ENCODE measurements around the gene HSH2D. TPM values are rescaled to one million over a fixed set of nuclear protein-coding genes. Genes with fewer than 3 reads are reported as not detected.

HSH2D gene
- polyA plus RNA-seq, 1 of the 3 experiments (the other 2 are of a cell fraction): not detected

- peaks cover 58% of the 10 kb centered on the region for H3F3A ChIP-seq (replicated peaks; ENCODE audit: insufficient read depth)
- no peak overlapping the region for H2AFZ ChIP-seq (ENCODE audit: low read depth)
- no peaks in the 10 kb centered on the region for H3K9me3 ChIP-seq
- peaks cover 41% of the 10 kb centered on the region; the same call in 1 of the 2 replicates for H3K79me2 ChIP-seq (ENCODE audit: insufficient read depth)
- no peak overlapping the region for H3K4me2 ChIP-seq
- no peak for DNase-seq
- no peaks in the 10 kb centered on the region for H3K4me1 ChIP-seq (ENCODE audit: control insufficient read depth in 1 of 2, insufficient read depth in 2 of 2, low read depth in 1 of 2, low read length in 1 of 2)
- no peaks in the 10 kb centered on the region for H3K9me2 ChIP-seq
- H3K36me3 ChIP-seq (replicated peaks in 1 of 2; ENCODE audit: control insufficient read depth in 1 of 2, insufficient read depth in 2 of 2, low read length in 1 of 2): peaks cover 43 to 97% of the 10 kb centered on the region in 2 experiments
- no peaks in the 10 kb centered on the region for H3K27me3 ChIP-seq (ENCODE audit: insufficient read depth)
- H3K4me3 ChIP-seq (ENCODE audit: low read depth in 2 of 2, low read length in 1 of 2): no peak overlapping the region
- CTCF ChIA-PET: interaction anchor here (0.7 to 4.4 kb wide), 5 partner anchors 12 to 55 kb away, joined by 3 to 15 read pairs (median 7); no protein-coding TSS in a partner anchor
- no peak overlapping the region for H3K9ac ChIP-seq
- 0 out of 2 replicates have a peak, but pooled peaks have one; percentile 7 for TF ChIP-seq POLR2AphosphoS5 (IDR thresholded peaks at IDR 0.05; ENCODE audit: low read depth, low read length)
- TF ChIP-seq NRF1 (IDR thresholded peaks at IDR 0.05; ENCODE audit: low read depth, low read length): no peak
- 98% methylated on average over 10 of the region's 10 CpGs for WGBS (ENCODE audit: low lambda C conversion rate)
- peaks cover 45% of the 10 kb centered on the region; the same call in 1 of the 2 replicates for H4K20me1 ChIP-seq (ENCODE audit: insufficient read depth)
- POLR2A ChIA-PET: interaction anchor here (0.5 to 1.3 kb wide), 4 partner anchors 12 to 29 kb away, joined by 4 read pairs; partner anchors contain the start of gene TPM4
- no peak overlapping the region for H3K27ac ChIP-seq (ENCODE audit: low read depth in 2 of 2, low read length in 1 of 2)
Measured at GRCh38 chr19:16096280-16096855, 47.1 kb upstream of the HSH2D start.

GRCh38 chr19:16098416-16098768 is 45.1 kb upstream of the HSH2D start:
- peaks cover 52 to 97% of the 10 kb centered on the region in 2 experiments for H3K36me3 ChIP-seq (replicated peaks in 1 of 2; ENCODE audit: control insufficient read depth in 1 of 2, insufficient read depth in 2 of 2, low read length in 1 of 2)
- H3K9me2 ChIP-seq: no peaks in the 10 kb centered on the region
- H3K27me3 ChIP-seq (ENCODE audit: insufficient read depth): no peaks in the 10 kb centered on the region
- H3K27ac ChIP-seq (ENCODE audit: low read depth in 2 of 2, low read length in 1 of 2): no peak overlapping the region
- peaks cover 40% of the 10 kb centered on the region; the same call in 1 of the 2 replicates for H4K20me1 ChIP-seq (ENCODE audit: insufficient read depth)
- H2AFZ ChIP-seq (ENCODE audit: low read depth): no peak overlapping the region
- H3K9me3 ChIP-seq: no peaks in the 10 kb centered on the region
- peaks cover 73% of the 10 kb centered on the region for H3F3A ChIP-seq (replicated peaks; ENCODE audit: insufficient read depth)
- H3K4me3 ChIP-seq (ENCODE audit: low read depth in 2 of 2, low read length in 1 of 2): no peak overlapping the region
- WGBS (ENCODE audit: low lambda C conversion rate): 92% methylated on average over 6 of the region's 6 CpGs
- peaks cover 22% of the 10 kb centered on the region; the same call in 1 of the 2 replicates for H3K79me2 ChIP-seq (ENCODE audit: insufficient read depth)
- ChIA-PET POLR2A (no interaction called here), CTCF (interaction anchor here (1.3 to 4.4 kb wide), 3 partner anchors 13 to 36 kb away, joined by 5 to 15 read pairs (median 6); no protein-coding TSS in a partner anchor)
- DNase-seq: no peak
- H3K9ac ChIP-seq: no peak overlapping the region
- H3K4me1 ChIP-seq (ENCODE audit: control insufficient read depth in 1 of 2, insufficient read depth in 2 of 2, low read depth in 1 of 2, low read length in 1 of 2): no peaks in the 10 kb centered on the region
- TF ChIP-seq NRF1 (IDR thresholded peaks at IDR 0.05; ENCODE audit: low read depth, low read length): no peak
- no peak for TF ChIP-seq JUND (IDR thresholded peaks at IDR 0.05)
- no peak for TF ChIP-seq CHD2 (IDR thresholded peaks at IDR 0.05; ENCODE audit: low read length, partially characterized antibody)
- TF ChIP-seq REST (IDR thresholded peaks at IDR 0.05; ENCODE audit: low read depth, low read length): no peak
- TF ChIP-seq SIN3A (IDR thresholded peaks at IDR 0.05; ENCODE audit: borderline replicate concordance, low read depth, low read length): no peak
- H3K4me2 ChIP-seq: no peak overlapping the region

All from SK-N-SH (cell line).